ENCODE results near the gene REEP6. TPM values are rescaled to one million over a fixed set of nuclear protein-coding genes. Genes with fewer than 3 reads are reported as not detected.

The REEP6 gene
- total RNA-seq, result 1.4 TPM in 2 replicates

DNA sequence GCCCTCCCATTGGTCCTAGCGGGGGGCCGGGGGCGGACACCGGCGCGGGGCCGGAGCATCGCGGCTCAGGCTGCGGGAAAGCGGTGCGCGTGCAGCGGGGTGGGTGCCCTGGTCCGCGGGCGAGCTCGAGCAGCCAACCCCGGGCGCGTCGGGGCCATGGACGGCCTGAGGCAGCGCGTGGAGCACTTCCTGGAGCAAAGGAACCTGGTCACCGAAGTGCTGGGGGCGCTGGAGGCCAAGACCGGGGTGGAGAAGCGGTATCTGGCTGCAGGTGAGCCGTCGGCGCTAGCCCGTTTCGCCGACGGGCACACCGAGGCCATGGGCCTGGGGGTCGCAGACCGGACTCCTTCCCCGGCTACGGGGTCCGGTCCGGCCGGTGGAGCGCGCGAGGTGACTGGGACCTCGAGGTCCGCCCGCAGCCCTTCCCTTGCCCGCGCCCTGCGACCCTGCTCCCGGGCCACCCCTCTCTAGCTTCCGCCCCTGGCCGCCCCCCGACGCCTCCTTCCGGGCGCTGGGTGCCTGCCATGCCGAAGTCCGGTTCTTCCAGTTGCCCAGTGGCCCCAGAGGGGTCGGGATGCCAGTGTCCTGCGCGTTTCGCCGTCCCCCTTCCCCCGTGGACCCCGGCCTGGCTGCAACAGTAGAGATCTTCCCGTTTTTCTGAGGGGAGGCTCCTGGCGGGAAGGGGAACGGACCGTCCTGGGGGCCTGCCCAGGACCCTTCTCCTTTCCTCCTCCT, at the start of gene REEP6:
Gene REEP6, plus strand, starts transcription at position 68 of the 735 bp plus-strand sequence. Its CDS starts 89 bp downstream, at position 157.
- DNase-seq (ENCODE audit: low spot score), result no peak
- intact Hi-C loops (cut with micrococcal nuclease), result loop anchor here (2.0 to 5.0 kb wide), 5 partner anchors 20 to 371 kb away; partner anchors contain the start of genes DAZAP1, KLF16, MBD3 and TCF3
- H3K27me3 Mint-ChIP-seq (ENCODE audit: insufficient read depth), result peaks cover 6% of the 10 kb centered on the region
- peaks cover 11% of the 10 kb centered on the region for H3K4me1 Mint-ChIP-seq (ENCODE audit: low read depth)
- H3K4me3 Mint-ChIP-seq, result peak within 1 kb of the TSS; percentile 82
- H3K36me3 Mint-ChIP-seq (ENCODE audit: low read depth), result no peaks in the 10 kb centered on the region
- H3K27ac Mint-ChIP-seq, result peak within 1 kb of the TSS; percentile 74
- H3K9me3 Mint-ChIP-seq, result no peaks in the 10 kb centered on the region

DNA sequence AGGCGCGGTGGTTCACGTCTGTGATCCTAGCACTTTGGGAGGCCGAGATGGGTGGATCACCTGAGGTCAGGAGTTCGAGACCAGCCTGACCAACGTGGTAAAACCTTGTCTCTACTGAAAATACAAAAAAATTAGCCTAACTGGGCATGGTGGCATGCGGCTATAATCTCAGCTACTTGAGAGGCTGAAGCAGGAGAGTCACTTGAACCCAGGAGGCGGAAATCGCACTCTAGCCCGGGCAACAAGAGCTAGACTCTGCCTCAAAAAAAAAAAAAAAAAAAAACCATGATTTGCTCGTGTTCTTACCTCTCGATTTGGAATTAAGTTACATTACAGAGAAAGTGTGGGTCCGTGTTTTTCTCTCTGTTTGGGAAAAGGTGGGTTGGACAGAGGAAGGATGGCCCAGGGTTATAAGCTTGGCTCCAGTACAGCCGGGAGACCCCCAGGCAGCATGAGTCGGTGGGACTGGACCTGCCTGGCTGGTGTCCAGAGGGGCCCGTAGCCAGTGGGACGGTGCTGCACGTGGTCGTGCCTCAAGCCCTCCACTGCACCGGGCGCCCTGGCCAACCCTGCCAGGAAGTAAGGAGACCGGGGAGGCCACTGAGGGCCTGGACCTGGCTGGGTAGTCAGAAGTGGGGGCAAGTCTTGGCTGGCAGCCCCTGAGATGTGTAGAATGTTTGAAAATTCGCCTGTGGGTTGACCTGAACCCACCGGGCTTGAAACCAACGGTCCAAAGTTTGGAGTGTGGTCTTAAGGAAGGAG, 49.1 kb upstream of the REEP6 start:
- H3K27ac Mint-ChIP-seq, result peak overlapping the region; percentile 48
- DNase-seq (ENCODE audit: low spot score), result no peak
- no peaks in the 10 kb centered on the region for H3K4me1 Mint-ChIP-seq (ENCODE audit: low read depth)
- no peaks in the 10 kb centered on the region for H3K9me3 Mint-ChIP-seq
- peak overlapping the region; percentile 53 for H3K4me3 Mint-ChIP-seq
- peaks cover 39% of the 10 kb centered on the region for H3K36me3 Mint-ChIP-seq (ENCODE audit: low read depth)
- intact Hi-C loops (cut with micrococcal nuclease), result no loop called here
- H3K27me3 Mint-ChIP-seq (ENCODE audit: insufficient read depth), result peaks cover 2% of the 10 kb centered on the region

DNA sequence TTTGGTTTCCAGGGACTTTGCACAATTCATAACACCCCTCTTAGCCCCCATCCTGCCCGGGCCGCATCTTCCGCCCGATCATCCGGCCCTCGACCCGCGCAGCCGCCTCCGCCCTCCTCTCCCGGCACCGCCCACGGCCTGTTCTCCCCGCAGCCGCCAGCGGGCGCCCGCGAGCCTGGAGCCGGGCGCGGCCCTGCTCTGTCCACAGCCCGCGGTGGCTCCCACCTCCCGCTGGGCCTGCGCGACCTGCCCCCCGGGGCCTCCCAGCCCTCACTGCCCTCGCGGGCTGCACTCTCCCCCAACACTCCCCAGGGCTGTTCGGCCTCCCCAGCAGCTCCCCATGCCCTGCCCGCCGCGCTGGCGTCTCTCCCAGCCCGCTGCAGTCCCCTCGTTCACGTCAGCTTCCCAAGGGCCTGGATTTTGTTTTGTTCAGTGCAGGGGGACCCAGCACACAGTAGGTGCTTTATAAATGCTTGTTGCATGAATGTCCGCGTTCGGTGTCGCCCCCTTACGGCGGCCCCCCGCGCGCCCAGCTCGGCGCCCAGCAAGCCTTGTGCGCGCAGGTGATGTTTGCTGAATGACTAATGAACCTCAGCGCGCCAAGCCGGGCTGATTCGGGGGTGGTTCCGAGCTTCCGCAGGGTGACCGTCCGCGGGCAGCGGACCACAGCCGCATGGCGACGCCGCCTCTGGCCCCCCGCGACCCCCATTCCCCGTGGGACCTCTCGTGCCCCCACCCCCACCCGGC, 45.6 kb upstream of the REEP6 start:
- peaks cover 26% of the 10 kb centered on the region for H3K27me3 Mint-ChIP-seq (ENCODE audit: insufficient read depth)
- intact Hi-C loops (cut with micrococcal nuclease), result loop anchor here (1.0 to 5.0 kb wide), 4 partner anchors 10 to 322 kb away; partner anchors contain the start of gene ADAMTSL5
- peak overlapping the region; percentile 63 for H3K27ac Mint-ChIP-seq
- DNase-seq (ENCODE audit: low spot score), result peak; percentile 81
- no peaks in the 10 kb centered on the region for H3K9me3 Mint-ChIP-seq
- H3K36me3 Mint-ChIP-seq (ENCODE audit: low read depth), result peaks cover 25% of the 10 kb centered on the region
- peak overlapping the region; percentile 70 for H3K4me3 Mint-ChIP-seq
- H3K4me1 Mint-ChIP-seq (ENCODE audit: low read depth), result peaks cover 7% of the 10 kb centered on the region

DNA sequence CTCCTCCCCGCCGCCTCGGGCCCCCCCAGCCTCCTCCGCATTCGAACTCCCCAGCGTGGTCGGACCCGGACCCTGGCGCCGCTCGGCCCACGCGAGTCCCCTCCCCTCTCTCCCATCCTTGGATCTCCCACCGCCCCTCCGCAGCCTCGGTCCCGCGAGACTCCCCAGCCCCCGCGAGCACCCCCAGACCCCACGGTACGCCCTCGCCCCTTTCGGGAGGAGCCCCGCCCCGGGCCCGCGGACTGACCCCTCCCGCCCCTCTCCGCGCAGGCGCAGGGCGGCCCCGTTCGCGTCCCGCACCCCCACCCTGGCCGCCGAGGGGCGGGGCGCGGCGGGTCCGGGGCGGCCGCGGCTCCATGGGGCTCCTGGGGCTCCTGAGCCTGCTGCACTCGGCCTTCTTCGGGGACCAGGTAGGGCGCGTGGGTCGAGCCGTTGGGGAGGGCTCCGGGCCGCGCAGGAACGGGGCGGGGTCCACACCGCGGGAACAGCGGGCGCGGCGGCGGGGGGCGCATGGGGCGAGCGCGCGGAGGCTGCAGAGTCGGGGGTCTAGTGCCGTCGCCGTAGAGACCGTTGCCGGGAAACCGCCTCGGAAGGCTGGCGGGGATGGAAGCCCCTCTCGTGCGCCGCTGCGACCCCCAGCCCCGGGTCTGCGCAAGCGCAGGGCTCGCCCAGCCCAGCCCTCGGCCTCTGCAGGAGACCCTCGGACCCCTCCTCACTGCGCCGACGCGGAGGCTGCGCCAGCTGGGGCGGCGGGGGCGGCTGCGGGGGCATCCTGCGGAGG, 44.9 kb upstream of the REEP6 start:
- H3K4me1 Mint-ChIP-seq (ENCODE audit: low read depth), result peaks cover 7% of the 10 kb centered on the region
- no peak overlapping the region for H3K4me3 Mint-ChIP-seq
- intact Hi-C loops (cut with micrococcal nuclease), result loop anchor here (1.0 to 5.0 kb wide), 4 partner anchors 9 to 321 kb away; partner anchors contain the start of gene ADAMTSL5
- H3K27me3 Mint-ChIP-seq (ENCODE audit: insufficient read depth), result peaks cover 34% of the 10 kb centered on the region
- H3K9me3 Mint-ChIP-seq, result no peaks in the 10 kb centered on the region
- no peak overlapping the region for H3K27ac Mint-ChIP-seq
- no peak for DNase-seq (ENCODE audit: low spot score)
- peaks cover 18% of the 10 kb centered on the region for H3K36me3 Mint-ChIP-seq (ENCODE audit: low read depth)

DNA sequence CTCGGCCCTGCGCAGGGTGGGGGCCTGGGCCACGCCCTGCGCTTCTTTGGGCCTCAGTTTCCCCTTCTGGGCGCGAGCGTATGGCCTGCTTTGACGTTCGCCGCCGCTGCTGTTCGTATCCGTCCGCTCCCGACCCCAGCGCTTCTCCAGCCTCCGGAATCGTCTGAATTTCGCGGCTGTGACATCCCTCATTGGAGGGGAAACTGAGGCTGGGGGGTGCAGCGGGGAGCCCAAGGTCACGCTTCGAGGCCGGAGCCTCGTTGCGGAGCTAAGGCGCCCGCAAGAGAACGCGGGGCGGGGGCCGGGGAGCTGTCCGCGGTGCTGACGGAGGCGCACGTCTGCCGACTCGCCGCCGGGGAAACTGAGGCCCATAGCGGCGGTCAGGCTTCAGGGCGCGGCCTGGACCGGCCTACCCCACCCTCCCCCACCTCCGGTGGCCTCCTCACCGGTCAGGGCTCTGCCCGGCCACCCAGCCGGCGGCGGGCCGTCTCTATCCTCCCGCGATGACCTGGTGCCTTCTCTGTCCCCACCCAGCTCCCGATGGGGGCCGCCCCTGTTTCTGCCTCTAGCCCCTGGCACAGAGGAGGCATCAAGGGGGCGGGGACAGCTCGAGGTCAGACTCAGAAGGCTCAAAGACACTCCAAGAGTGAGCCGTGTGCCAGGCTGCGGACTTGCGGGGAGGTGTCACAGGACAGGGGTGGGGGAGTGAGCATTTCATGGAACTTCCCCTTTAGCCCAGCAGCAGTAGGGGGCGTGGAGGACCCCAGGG, 44.1 kb upstream of the REEP6 start:
- DNase-seq (ENCODE audit: low spot score), result no peak
- H3K4me1 Mint-ChIP-seq (ENCODE audit: low read depth), result peaks cover 7% of the 10 kb centered on the region
- no peak overlapping the region for H3K4me3 Mint-ChIP-seq
- intact Hi-C loops (cut with micrococcal nuclease), result loop anchor here (5.0 kb wide), 1 partner anchor 320 kb away; no protein-coding TSS in a partner anchor
- peaks cover 10% of the 10 kb centered on the region for H3K36me3 Mint-ChIP-seq (ENCODE audit: low read depth)
- H3K9me3 Mint-ChIP-seq, result no peaks in the 10 kb centered on the region
- H3K27me3 Mint-ChIP-seq (ENCODE audit: insufficient read depth), result peaks cover 35% of the 10 kb centered on the region
- H3K27ac Mint-ChIP-seq, result no peak overlapping the region

DNA sequence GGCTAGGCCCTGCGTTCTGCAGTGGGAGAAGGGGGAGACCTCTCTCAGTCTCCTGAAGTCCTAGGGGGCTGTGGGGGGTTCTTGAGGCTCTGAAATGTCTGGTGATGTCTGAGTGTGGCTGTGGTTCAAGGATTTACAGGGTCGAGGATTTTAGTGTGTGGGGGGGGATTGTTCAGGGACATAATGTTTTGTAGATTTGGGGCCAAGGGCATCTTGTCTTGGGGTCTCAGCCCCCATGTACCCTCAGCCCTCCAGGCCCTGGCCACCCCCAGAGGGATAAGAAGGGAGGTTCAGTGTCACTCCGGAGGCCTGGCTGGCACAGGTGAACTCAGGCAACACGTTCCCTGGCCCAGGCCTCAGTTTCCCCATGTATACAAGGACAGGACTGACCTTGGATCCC, 43.5 kb upstream of the REEP6 start:
- intact Hi-C loops (cut with micrococcal nuclease), result loop anchor here (5.0 kb wide), 1 partner anchor 320 kb away; no protein-coding TSS in a partner anchor
- H3K9me3 Mint-ChIP-seq, result no peaks in the 10 kb centered on the region
- peak overlapping the region; percentile 8 for H3K27ac Mint-ChIP-seq
- H3K4me3 Mint-ChIP-seq, result no peak overlapping the region
- DNase-seq (ENCODE audit: low spot score), result no peak
- H3K36me3 Mint-ChIP-seq (ENCODE audit: low read depth), result peaks cover 5% of the 10 kb centered on the region
- peaks cover 35% of the 10 kb centered on the region for H3K27me3 Mint-ChIP-seq (ENCODE audit: insufficient read depth)
- H3K4me1 Mint-ChIP-seq (ENCODE audit: low read depth), result peaks cover 7% of the 10 kb centered on the region

DNA sequence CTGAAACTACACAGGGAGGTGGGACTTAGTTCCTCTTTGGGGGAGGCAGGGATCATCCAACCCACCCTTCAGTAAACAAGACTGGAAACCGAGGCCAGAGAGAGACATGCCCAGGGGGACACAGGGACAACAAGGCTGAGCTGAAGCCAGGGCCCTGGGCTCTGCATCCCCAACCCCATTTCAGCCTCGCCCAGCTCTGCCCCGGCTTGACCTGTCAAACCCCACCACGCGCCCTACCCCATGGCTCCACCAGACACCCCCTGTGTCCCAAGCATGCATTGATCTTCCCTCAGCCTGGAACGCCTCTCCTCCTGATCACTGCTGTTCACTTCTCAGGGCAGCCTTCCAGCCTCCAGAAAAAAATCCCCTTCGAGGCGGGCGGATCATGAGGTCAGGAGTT, 43.0 kb upstream of the REEP6 start:
- intact Hi-C loops (cut with micrococcal nuclease), result loop anchor here (5.0 kb wide), 1 partner anchor 319 kb away; no protein-coding TSS in a partner anchor

DNA sequence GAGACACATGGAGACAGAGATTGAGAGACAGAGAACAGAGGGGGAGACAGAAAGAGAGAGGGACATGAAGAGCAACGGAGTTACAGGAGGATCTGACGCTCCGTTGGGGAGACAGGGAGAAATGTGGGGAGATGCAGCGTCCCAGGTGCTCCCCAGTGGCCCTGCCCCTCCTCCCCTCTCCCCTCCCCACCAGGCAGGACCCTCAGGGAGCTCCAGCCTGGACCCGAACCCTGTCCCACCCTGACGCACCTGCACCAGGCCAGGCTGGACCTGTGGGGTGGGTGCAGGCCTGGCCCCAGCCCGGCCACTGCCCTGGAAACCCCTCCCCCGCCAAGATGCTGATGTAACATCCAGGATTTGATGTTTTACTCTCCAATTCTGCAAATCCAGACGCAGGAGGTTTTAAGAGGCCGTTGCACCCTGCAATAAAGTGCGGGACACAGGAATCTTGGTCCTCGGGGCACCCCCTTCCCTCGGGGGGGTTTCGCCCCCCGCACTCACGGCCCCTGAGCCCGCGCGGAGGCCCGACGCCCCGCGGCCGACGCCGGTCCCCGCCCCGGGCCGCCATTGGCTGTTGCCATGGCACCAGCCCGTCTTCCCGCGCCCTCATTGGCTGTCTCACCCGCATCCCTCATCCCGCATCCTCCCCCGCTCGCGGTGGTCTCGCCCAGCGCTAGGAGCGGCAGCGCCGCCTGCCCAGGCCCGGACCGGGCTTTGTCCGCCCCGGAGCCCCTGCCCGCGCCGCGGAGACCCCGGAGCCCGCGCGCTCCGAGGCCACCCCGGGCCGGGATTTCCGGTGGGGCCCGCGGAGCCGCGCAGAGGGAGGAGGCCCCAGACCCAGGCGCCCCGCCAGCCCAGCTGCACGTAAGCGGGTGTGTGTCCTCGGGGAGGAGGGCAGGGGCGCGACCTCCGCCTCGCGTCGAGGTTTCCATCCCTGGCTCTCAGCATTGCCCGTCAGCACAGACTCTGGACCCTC, 41.2 kb upstream of the REEP6 start, which contains the start of gene APC2:
Gene APC2, plus strand, starts transcription at position 655 of the 976 bp plus-strand sequence. CDS start 2,881 bp downstream, outside the sequence.
- peaks cover 46% of the 10 kb centered on the region for H3K27me3 Mint-ChIP-seq (ENCODE audit: insufficient read depth)
- no peaks in the 10 kb centered on the region for H3K36me3 Mint-ChIP-seq (ENCODE audit: low read depth)
- no peak for DNase-seq (ENCODE audit: low spot score)
- intact Hi-C loops (cut with micrococcal nuclease), result loop anchor here (5.0 kb wide), 1 partner anchor 318 kb away; no protein-coding TSS in a partner anchor
- H3K9me3 Mint-ChIP-seq, result no peaks in the 10 kb centered on the region
- H3K4me1 Mint-ChIP-seq (ENCODE audit: low read depth), result peaks cover 7% of the 10 kb centered on the region
- H3K27ac Mint-ChIP-seq, result no peak within 1 kb of the TSS
- no peak within 1 kb of the TSS for H3K4me3 Mint-ChIP-seq

More for the DNA sequence above, 43.0 kb upstream of the REEP6 start:
- Mint-ChIP-seq H3K4me3 (peak overlapping the region; percentile 19), H3K9me3 (no peaks in the 10 kb centered on the region), H3K27me3 (ENCODE audit: insufficient read depth) (peaks cover 36% of the 10 kb centered on the region), H3K4me1 (ENCODE audit: low read depth) (peaks cover 7% of the 10 kb centered on the region), H3K27ac (peak overlapping the region; percentile 8), H3K36me3 (ENCODE audit: low read depth) (peaks cover 1% of the 10 kb centered on the region)
- DNase-seq (ENCODE audit: low spot score), result no peak

DNA sequence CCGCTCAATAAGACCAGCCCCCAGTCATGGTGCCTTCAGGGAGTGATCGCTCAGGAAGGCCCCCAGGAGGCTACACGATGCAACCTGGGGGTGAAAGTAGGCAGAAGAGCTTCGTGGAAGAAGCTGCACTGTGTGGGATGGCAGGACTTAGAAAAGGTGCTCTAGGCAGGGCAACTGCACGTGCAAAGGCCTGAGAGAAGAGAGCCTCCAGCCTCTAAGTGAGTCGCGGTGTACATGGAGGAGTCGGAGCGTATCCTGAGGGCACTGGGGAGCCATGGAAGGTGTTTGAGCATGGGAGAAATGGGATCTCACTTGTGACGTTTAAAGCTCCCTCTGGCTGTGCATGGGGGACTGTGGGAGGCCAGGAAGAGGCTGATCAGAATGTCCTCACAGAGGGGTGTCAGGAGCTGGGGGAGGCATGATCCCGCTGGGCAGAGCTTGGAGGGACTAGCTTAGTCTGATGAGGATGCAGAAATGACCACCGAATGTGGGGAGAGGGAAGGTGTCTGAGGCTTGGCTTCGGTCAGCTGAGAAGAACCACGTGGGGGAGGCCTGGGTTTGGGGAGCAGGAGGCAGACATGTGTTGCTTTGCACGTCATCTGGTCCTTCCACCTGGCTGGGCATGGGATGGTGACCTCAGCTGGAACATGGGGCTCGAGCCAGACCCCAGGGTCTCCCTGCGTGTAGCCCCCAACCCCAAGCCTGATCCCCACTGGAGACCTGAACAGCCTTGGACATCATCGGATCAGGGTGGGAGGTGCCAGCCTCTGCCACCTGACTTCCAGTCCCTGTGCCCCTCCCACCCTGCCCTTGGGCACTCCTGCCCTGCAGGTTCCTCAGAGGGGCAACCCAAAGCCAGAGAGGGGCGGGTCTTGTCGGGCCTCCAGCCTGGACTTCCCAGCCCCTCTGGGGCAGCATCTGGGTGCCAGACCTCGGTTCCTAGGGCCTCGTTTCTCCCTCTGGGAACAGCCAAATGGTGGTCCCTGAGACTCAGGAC, 39.9 kb upstream of the REEP6 start:
- Mint-ChIP-seq H3K36me3 (ENCODE audit: low read depth) (no peaks in the 10 kb centered on the region), H3K27me3 (ENCODE audit: insufficient read depth) (peaks cover 55% of the 10 kb centered on the region), H3K9me3 (no peaks in the 10 kb centered on the region), H3K4me3 (no peak overlapping the region), H3K4me1 (ENCODE audit: low read depth) (peaks cover 12% of the 10 kb centered on the region), H3K27ac (no peak overlapping the region)
- intact Hi-C loops (cut with micrococcal nuclease), result no loop called here
- DNase-seq (ENCODE audit: low spot score), result no peak

All from activated T-helper 1 cell treated with anti-CD3 and anti-CD28 coated beads, Interleukin-12 subunit alpha, Interleukin-12 subunit beta, Interleukin-2, Interleukin-4 antibody, amounts not matched to agents 30 ng/mL and 10 ng/mL and 1 ng/mL, durations not matched to agents 14 hours and 24 hours and 36 hours (primary cell).